ENCODE results near the gene TSPAN5.

DNA sequence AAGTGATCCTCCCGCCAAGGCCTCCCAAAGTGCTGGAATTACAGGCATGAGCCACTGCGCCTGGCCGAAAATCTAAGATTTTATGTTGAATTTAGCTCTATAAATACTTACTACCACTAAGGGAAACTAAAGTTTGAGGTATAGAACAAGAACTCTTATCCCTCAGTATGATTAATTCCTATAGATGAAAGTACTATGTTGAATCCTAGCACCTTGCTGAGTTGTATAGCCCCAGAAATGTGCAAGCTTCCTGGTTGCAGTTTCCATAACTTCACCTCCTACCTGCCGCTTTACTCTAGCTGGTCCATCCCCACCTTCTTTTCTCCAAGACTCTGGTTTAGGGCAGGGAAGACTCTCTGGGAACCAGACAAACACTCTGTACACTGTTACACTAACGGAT lies 11.8 kb upstream of the TSPAN5 start:
- TF ChIP-seq, protein P1, sequence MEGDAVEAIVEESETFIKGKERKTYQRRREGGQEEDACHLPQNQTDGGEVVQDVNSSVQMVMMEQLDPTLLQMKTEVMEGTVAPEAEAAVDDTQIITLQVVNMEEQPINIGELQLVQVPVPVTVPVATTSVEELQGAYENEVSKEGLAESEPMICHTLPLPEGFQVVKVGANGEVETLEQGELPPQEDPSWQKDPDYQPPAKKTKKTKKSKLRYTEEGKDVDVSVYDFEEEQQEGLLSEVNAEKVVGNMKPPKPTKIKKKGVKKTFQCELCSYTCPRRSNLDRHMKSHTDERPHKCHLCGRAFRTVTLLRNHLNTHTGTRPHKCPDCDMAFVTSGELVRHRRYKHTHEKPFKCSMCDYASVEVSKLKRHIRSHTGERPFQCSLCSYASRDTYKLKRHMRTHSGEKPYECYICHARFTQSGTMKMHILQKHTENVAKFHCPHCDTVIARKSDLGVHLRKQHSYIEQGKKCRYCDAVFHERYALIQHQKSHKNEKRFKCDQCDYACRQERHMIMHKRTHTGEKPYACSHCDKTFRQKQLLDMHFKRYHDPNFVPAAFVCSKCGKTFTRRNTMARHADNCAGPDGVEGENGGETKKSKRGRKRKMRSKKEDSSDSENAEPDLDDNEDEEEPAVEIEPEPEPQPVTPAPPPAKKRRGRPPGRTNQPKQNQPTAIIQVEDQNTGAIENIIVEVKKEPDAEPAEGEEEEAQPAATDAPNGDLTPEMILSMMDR (IDR thresholded peaks at IDR 0.05; ENCODE audit: insufficient read depth, low read depth, low read length): no peak
- no peak for TF ChIP-seq EZH2 (IDR thresholded peaks at IDR 0.05; ENCODE audit: insufficient read depth, low read length)
